GM12875 (cell line): Measurements from ENCODE around the gene RUNX1.

Experiments used
- H3K4me3 ChIP-seq: one replicate; pipeline ENCODE4 v1.5.1; 2011; ENCODE audit warnings: low read depth, low read length, control low read depth
- TF ChIP-seq, protein P1 (sequence below): IDR thresholded peaks from 2 replicates; pipeline ENCODE4 v1.5.1; 2011; ENCODE audit warnings: low read depth, mild to moderate bottlenecking, control low read depth, inconsistent platforms, low read length, moderate library complexity, borderline replicate concordance; ENCODE audit not compliant: insufficient read depth

RUNX1 gene

DNA sequence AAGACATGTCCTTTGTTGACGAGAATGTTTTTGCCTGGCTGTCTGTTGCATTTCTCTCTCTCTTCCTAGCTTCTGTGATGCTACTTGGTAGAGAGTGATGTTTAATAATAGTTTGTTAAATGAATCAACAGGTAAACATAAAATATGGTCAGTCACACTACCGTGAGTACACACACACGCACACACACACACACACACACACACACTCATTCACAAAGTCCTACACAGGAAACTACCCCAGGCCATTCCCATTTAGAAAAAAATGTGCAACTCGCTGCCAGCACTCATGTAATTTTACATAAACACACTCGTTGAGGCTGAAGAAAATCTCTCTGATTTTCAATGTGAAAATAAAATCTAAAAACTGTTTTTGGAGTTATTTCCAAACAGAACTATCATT lies 38.7 kb downstream of the RUNX1 start:
- H3K4me3 ChIP-seq, result no peak overlapping the region
- TF ChIP-seq, protein P1, sequence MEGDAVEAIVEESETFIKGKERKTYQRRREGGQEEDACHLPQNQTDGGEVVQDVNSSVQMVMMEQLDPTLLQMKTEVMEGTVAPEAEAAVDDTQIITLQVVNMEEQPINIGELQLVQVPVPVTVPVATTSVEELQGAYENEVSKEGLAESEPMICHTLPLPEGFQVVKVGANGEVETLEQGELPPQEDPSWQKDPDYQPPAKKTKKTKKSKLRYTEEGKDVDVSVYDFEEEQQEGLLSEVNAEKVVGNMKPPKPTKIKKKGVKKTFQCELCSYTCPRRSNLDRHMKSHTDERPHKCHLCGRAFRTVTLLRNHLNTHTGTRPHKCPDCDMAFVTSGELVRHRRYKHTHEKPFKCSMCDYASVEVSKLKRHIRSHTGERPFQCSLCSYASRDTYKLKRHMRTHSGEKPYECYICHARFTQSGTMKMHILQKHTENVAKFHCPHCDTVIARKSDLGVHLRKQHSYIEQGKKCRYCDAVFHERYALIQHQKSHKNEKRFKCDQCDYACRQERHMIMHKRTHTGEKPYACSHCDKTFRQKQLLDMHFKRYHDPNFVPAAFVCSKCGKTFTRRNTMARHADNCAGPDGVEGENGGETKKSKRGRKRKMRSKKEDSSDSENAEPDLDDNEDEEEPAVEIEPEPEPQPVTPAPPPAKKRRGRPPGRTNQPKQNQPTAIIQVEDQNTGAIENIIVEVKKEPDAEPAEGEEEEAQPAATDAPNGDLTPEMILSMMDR, result no peak

DNA sequence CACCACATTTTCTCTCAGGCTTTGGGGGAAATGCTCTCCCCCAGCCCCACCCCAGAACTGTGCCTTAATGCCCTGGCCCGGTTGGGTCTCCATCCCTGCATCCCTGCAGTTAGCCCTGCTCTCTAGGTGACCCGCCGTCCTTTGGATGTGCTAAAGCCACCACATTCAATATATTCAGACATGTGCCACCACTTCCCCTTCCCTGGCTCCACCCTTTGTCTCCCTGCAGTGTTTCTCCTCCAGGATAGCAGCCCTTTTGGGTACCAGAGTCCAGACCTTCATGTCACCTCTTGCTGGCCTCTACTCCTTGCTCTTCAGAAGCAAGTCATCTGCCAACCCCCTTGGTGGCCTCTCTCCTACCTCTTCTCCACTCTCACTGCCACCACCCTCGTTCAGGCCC lies 41.8 kb downstream of the RUNX1 start:
- TF ChIP-seq, protein P1, result no peak
- no peak overlapping the region for H3K4me3 ChIP-seq

DNA sequence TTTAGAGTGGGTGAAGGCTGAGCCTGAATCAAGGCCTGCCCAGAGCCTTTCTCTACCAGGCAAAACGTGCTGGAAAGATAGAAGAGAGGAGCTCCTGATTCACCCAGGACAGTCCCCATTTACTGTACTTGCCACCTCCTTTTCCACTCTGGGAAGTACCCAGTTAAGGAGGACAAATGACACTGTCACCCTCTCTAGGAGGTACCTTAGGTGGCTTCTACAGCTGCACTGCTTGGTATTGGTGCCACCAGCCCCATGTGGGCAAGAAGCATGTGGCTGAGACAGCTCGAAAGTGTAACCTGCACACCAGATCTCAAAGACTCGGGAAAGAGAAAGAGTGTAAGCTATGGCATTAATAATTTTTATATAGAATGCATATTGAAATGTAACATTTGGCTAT lies 42.3 kb downstream of the RUNX1 start:
- H3K4me3 ChIP-seq, result no peak overlapping the region
- TF ChIP-seq, protein P1, result no peak

DNA sequence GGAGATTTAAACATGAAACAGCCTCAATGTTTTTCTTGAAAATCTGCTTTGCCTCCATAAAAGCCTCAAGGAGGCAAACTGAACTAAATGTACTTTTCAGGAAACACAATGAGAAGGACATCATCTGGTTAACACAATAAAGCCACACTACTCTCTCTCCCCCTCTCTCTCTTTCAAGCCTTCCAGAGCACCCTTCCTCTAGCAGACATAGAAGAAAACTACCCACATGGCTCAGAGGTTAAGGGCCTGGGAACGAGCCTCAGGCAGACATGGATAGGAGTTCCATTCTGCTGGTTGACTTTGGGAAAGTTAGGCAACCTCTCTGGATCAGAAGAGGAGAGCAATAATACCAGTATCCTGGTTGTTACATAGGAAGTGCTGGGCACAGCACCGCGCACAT lies 42.9 kb downstream of the RUNX1 start:
- no peak overlapping the region for H3K4me3 ChIP-seq

DNA sequence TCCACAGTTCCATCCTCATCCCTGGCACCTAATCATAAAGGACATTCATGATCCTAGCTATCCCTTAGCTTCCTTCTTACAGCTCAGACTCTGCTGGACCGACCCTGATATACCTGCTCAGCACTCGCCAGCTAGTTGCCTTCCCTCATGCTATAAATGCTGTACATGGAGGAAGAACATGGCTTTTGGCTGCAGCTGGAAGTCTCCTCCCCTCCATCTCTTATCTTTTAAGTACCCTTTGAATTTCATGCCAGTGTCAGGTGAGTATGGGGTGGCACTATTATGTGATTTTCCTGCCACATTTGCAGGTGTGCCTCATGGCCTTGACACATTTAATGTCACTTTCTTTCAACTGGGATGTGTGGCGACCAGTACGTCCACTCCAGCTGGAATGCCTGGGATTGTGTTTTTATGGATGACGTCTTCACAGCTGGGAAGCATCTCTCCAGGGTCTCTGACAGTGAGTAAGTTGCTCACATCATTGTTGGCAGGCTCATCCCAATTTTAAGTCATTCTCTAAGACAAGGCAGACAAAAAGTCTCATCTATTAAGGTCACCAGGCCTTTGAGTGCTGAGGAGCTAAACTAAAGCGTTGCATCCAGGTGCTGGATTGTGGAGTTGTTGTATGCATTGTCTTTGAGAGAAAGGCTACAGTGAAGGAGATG lies 43.4 kb downstream of the RUNX1 start:
- TF ChIP-seq, protein P1, result no peak
- H3K4me3 ChIP-seq, result no peak overlapping the region

More for the DNA sequence above, 42.9 kb downstream of the RUNX1 start:
- TF ChIP-seq, protein P1, result no peak

DNA sequence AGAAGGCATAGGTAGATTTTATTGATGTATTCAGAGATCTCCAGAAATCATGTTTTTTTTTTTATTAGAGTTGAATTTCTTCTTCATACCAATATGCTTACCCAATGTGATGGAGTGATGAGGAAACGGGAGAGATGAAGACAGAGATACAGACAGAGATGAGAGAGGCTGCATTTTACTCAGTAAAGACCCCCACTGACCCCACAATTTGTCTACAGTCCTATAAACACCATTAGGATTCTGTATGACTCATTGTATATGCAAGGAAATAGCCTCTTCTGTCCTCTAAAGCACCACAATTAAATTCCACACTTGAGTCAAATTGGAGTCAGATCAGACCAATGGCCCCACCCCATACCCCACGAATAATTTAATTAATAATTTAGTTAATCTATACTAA lies 44.0 kb downstream of the RUNX1 start:
- TF ChIP-seq, protein P1, result no peak

DNA sequence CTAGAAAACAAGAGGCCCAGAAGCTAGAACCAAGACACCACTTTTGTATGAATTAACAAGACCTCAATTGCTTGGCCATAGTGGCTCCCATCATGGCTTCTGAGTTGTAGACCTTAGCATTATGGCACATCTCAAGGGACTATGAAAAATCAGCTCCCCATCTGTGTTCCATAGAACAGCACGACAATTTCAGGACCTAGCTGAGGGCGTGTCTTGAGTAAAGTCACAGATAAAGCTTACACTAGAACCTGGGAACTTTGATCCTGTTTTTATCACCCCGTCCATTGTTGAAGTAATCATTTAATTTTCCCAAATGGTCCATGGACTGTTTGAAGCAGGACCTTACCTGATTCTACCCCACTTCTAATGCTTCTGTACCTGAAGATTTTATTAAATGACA lies 44.8 kb downstream of the RUNX1 start:
- TF ChIP-seq, protein P1, result no peak
- no peak overlapping the region for H3K4me3 ChIP-seq

More for the DNA sequence above, 44.0 kb downstream of the RUNX1 start:
- H3K4me3 ChIP-seq, result no peak overlapping the region
